ENCODE data around the gene GALNT5.
"Not testable (repeated sequence)": the region's sequence is repeated elsewhere in the genome, so short reads cannot be mapped to it uniquely, and the experiment has no call there.

Gene GALNT5

GRCh38 chr2:157252529-157252928 lies 5.0 kb upstream of the GALNT5 start:
- DNase-seq: no peak

- no peak for DNase-seq
These were observed 3.5 kb upstream of the GALNT5 start for GRCh38 chr2:157254041-157254440.

- no peak for DNase-seq
These were observed 1.8 kb upstream of the GALNT5 start for GRCh38 chr2:157255746-157256145.

GRCh38 chr2:157256626-157257025 lies 879 bp upstream of the GALNT5 start:
- peak; percentile 26 to 37 for DNase-seq

- no peak for DNase-seq
These were observed 1.2 kb downstream of the GALNT5 start for GRCh38 chr2:157258520-157259326.

GRCh38 chr2:157259386-157259785 lies 1.9 kb downstream of the GALNT5 start:
- DNase-seq: no peak

GRCh38 chr2:157259960-157260359 lies 2.5 kb downstream of the GALNT5 start:
- no peak for DNase-seq

- no peak for DNase-seq
These were observed 3.2 kb downstream of the GALNT5 start for GRCh38 chr2:157260533-157261198.

GRCh38 chr2:157261199-157261782 lies 3.8 kb downstream of the GALNT5 start:
- DNase-seq: peak; percentile 72 to 73

- DNase-seq: no peak
These were observed 4.7 kb downstream of the GALNT5 start for GRCh38 chr2:157262248-157262647.

GRCh38 chr2:157264099-157264498 lies 6.6 kb downstream of the GALNT5 start:
- DNase-seq: no peak

GRCh38 chr2:157265825-157266224 lies 8.3 kb downstream of the GALNT5 start:
- DNase-seq: no peak

GRCh38 chr2:157267476-157267875 lies 10.0 kb downstream of the GALNT5 start:
- DNase-seq: no peak

- no peak for DNase-seq
These were observed 11.6 kb downstream of the GALNT5 start for GRCh38 chr2:157269060-157269459.

GRCh38 chr2:157269922-157270321 lies 12.4 kb downstream of the GALNT5 start:
- no peak for DNase-seq

GRCh38 chr2:157271590-157272203 lies 14.2 kb downstream of the GALNT5 start:
- DNase-seq: no peak

GRCh38 chr2:157279311-157279710 lies 21.8 kb downstream of the GALNT5 start:
- DNase-seq: not testable (repeated sequence)

- no peak for DNase-seq
These were observed 23.8 kb downstream of the GALNT5 start for GRCh38 chr2:157281316-157281715.

- DNase-seq: no peak
These were observed 26.0 kb downstream of the GALNT5 start for GRCh38 chr2:157283468-157283867.

- no peak for DNase-seq
These were observed 29.7 kb downstream of the GALNT5 start for GRCh38 chr2:157287160-157287559.

GRCh38 chr2:157290525-157290924 lies 33.0 kb downstream of the GALNT5 start:
- DNase-seq: no peak

- no peak for DNase-seq
These were observed 33.5 kb downstream of the GALNT5 start for GRCh38 chr2:157291018-157291417.

- no peak for DNase-seq
These were observed 35.3 kb downstream of the GALNT5 start for GRCh38 chr2:157292853-157293252.

- no peak for DNase-seq
These were observed 39.0 kb downstream of the GALNT5 start for GRCh38 chr2:157296490-157296889.

All from stimulated activated CD4-positive, alpha-beta T cell treated with anti-CD3 and anti-CD28 coated beads, Interleukin-2, amount 100 ng/mL, for 24 hours (primary cell).